ENCODE results near the gene ARHGEF16.
A peak's percentile ranks its signal among the peaks of the same experiment; 100 is the strongest.

The ARHGEF16 gene

DNA sequence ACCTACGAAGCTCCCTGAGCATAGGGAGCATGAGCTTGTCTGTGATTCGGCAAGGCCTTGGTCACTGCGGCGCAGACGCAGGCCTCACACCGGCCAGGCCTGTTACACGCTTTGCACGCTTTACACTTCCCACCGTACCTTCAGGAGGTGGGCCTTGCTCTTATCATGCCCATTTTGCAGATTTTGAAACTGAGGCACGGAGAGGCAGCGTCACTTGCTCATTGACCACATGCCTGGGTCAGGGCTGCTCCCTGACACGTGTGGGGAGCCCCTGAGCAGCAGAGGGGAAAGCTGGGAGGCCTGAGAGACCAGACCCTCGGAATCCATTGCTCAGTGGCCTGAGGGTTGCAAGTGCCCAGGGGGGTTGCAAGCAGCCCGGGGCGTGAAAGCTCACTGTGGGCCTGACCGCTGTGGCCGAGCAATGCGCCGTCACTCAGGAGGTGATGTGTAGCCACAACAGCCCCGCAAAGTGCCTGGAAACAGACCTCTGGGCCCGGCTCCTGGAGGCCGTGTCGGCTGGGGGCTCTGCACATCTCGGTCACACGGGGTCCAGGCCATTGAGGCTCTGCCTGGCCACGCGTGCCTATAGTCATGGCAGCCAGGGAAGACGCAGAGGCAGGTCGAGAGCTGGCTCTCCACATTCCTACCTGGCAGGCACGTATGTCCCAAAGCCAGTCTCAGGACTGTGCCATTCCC lies 6.9 kb downstream of the ARHGEF16 start:
- CTCF ChIA-PET: interaction anchor here (0.6 to 1.7 kb wide), 3 partner anchors 8 to 197 kb away, joined by 3 to 6 read pairs (median 5); no protein-coding TSS in a partner anchor
- POLR2A ChIA-PET (ENCODE audit: low non-redundant PET): no interaction called here
- H3K27ac ChIP-seq: peak overlapping the region; percentile 76
- TF ChIP-seq, protein P1, sequence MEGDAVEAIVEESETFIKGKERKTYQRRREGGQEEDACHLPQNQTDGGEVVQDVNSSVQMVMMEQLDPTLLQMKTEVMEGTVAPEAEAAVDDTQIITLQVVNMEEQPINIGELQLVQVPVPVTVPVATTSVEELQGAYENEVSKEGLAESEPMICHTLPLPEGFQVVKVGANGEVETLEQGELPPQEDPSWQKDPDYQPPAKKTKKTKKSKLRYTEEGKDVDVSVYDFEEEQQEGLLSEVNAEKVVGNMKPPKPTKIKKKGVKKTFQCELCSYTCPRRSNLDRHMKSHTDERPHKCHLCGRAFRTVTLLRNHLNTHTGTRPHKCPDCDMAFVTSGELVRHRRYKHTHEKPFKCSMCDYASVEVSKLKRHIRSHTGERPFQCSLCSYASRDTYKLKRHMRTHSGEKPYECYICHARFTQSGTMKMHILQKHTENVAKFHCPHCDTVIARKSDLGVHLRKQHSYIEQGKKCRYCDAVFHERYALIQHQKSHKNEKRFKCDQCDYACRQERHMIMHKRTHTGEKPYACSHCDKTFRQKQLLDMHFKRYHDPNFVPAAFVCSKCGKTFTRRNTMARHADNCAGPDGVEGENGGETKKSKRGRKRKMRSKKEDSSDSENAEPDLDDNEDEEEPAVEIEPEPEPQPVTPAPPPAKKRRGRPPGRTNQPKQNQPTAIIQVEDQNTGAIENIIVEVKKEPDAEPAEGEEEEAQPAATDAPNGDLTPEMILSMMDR (conservative IDR thresholded peaks at IDR 0.05; ENCODE audit: low read depth): no peak
- no peak for DNase-seq (ENCODE audit: low spot score)

DNA sequence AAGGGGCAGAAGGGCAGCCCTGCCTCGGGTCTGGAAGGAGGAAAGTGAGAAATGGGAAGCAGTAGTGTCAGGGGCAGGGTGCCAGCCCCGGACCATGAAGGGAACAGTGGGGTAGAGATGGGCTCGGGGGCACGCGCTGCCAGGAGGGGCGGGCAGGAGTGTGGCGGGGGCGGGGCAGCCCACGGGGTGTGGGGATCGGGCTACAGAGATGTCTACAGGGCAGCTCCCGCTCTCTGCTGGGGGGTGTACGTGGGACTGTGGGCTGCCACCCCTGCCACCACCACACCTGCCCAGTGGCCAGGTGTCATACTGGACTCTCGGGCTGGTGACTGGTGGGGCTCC lies 7.4 kb downstream of the ARHGEF16 start:
- H3K27ac ChIP-seq: peak overlapping the region; percentile 1; the same call in 1 of the 2 replicates
- no peak for DNase-seq (ENCODE audit: low spot score)
- ChIA-PET CTCF (interaction anchor here (0.6 to 1.7 kb wide), 3 partner anchors 9 to 196 kb away, joined by 3 to 6 read pairs (median 5); no protein-coding TSS in a partner anchor), POLR2A (ENCODE audit: low non-redundant PET) (no interaction called here)
- TF ChIP-seq, protein P1 (conservative IDR thresholded peaks at IDR 0.05; ENCODE audit: low read depth): no peak

DNA sequence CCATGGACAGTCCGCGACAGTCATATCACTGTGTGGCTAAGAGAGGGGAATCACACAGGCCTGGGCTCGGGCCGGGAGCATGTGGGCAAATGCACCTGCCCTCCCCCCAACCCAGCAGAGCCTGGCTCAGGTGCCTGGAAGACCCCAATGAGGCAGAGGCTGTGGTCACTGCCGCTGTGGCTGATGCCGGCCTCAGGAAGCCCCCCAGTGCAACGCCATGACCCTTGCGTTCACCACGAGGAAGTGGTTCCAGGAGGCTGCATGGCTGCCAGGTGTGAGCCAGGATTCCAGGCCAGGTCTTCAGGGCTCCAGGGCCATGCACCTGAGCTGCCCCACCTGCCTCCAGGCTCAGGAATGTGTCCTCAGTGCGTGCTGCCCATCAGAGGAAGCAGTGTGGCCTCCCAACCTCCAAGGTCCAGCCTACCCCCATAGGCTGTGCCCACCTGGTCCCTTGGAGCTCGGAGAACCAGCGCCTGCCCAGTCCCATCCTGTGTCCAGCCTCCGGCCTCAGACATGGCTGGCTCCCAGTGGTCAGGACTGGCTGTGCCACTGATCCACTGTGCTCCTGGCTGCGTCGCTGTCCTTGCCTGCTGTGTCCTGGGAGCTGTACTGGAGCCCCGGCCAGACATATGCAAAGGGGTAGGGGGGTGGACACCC lies 8.0 kb downstream of the ARHGEF16 start:
- ChIA-PET CTCF (interaction anchor here (0.6 to 1.7 kb wide), 5 partner anchors 9 to 196 kb away, joined by 3 to 8 read pairs (median 5); no protein-coding TSS in a partner anchor), POLR2A (ENCODE audit: low non-redundant PET) (no interaction called here)
- TF ChIP-seq, protein P1 (conservative IDR thresholded peaks at IDR 0.05; ENCODE audit: low read depth): no peak
- no peak for DNase-seq (ENCODE audit: low spot score)
- peak overlapping the region; percentile 1; the same call in 1 of the 2 replicates for H3K27ac ChIP-seq

DNA sequence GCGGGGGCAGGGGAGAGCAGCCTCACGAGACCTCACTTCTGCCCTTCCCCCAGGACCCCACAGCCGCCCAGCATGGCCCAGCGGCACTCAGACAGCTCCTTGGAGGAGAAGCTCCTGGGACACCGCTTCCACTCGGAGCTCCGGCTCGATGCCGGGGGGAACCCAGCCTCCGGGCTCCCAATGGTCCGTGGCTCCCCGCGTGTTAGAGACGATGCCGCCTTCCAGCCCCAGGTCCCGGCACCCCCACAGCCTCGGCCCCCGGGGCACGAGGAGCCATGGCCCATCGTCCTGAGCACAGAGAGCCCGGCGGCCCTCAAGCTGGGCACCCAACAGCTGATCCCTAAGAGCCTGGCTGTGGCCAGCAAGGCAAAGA lies 8.5 kb downstream of the ARHGEF16 start:
- no peak overlapping the region for H3K27ac ChIP-seq
- ChIA-PET POLR2A (ENCODE audit: low non-redundant PET) (no interaction called here), CTCF (interaction anchor here (0.9 to 1.0 kb wide), 2 partner anchors 9 to 19 kb away, joined by 3 to 8 read pairs; no protein-coding TSS in a partner anchor)

DNA sequence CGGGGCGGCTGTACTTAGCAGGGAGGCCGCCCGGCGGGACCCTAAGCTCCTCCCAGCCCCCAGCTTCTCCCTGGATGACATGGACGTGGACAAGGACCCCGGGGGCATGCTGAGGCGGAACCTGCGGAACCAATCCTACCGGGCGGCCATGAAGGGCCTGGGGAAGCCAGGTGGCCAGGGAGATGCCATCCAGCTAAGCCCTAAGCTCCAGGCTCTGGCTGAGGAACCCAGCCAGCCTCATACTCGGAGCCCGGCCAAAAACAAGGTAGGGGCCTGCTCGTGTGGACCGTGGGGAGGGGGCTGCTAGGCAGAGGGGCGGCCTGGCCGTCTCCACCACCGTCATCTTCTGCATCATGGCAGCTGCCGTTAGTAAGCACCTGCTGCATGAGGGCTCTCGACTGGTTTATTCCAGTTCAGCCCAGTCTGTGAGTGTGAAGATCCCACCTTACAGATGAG lies 9.0 kb downstream of the ARHGEF16 start:
- TF ChIP-seq, protein P1 (conservative IDR thresholded peaks at IDR 0.05; ENCODE audit: low read depth): no peak
- ChIA-PET CTCF (interaction anchor here (0.9 to 1.5 kb wide), 3 partner anchors 8 to 18 kb away, joined by 3 to 12 read pairs (median 8); no protein-coding TSS in a partner anchor), POLR2A (ENCODE audit: low non-redundant PET) (no interaction called here)
- no peak for DNase-seq (ENCODE audit: low spot score)
- H3K27ac ChIP-seq: peak overlapping the region; percentile 23; the same call in 1 of the 2 replicates

More for the DNA sequence above, 8.5 kb downstream of the ARHGEF16 start:
- TF ChIP-seq, protein P1 (conservative IDR thresholded peaks at IDR 0.05; ENCODE audit: low read depth): no peak
- DNase-seq (ENCODE audit: low spot score): no peak

DNA sequence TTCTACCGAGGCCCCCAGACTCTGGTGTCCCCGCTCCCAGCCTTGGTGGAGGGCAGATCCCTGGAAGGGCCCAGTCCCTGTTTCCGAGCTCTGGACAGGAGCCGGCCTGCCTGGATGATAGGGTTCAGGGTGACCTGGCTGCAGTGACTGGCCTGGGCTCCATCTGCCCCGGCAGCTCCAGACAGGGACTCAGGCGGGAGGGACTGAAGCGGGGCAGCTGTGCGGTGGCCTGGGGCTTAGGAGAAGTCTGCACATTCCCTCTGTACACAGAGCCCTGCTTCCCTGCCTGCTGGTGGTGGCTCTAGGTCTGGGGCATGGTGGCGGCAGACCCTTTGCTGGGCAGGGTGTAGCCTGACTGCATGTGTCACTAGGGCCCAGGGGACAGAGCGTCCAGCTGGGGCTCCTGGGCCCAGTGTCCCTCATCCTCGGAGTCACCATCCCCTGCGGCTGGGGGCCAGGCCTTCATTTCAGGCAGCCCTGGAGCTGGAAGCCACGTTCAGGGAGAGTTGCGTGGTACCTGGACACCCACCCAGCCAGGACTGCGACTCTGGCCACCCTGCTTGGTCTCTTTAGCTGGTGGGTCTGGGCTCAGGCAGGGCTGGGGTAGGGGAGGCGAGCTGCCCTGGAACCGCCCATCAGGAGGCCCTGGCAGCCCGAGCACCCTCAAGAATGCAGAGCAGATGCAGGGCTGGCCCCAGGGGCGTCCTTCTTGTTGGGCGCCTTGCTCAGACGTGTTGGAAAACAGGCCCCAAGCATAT lies 9.6 kb downstream of the ARHGEF16 start:
- CTCF ChIA-PET: interaction anchor here (0.6 to 1.5 kb wide), 2 partner anchors 11 to 19 kb away, joined by 4 to 12 read pairs; no protein-coding TSS in a partner anchor
- TF ChIP-seq, protein P1 (conservative IDR thresholded peaks at IDR 0.05; ENCODE audit: low read depth): no peak
- POLR2A ChIA-PET (ENCODE audit: low non-redundant PET): no interaction called here
- no peak for DNase-seq (ENCODE audit: low spot score)
- H3K27ac ChIP-seq: peak overlapping the region; percentile 23
